PFSK-1 (cell line): ENCODE measurements around the gene KLK11.

Experiments
- FOXP2 ChIP-seq: optimal IDR thresholded peaks from 2 replicates; pipeline ENCODE3; 2011; ENCODE audit warnings: borderline replicate concordance, control low read depth, inconsistent platforms; ENCODE audit not compliant: insufficient read depth; ENCODE audit errors: extremely low read length, extremely low read depth
- POLR2AphosphoS5 ChIP-seq: IDR thresholded peaks from 2 replicates; pipeline ENCODE4 v1.6.1; 2012; ENCODE audit warnings: low read depth, mild to moderate bottlenecking, control low read depth, low read length, moderate library complexity
- REST ChIP-seq, 2 experiments: IDR thresholded peaks; 2 replicates each; pipeline versions ENCODE4 v1.6.1 to v1.8.0; 2011 to 2012; ENCODE audit warnings: low read depth in 2 of 2, low read length in 2 of 2, control low read depth in 1 of 2, inconsistent platforms in 1 of 2, mild to moderate bottlenecking in 1 of 2, moderate library complexity in 1 of 2; ENCODE audit not compliant: insufficient read depth in 1 of 2
- SIN3A ChIP-seq: IDR thresholded peaks from 2 replicates; pipeline ENCODE4 v1.6.1; 2012; ENCODE audit warnings: mild to moderate bottlenecking, low read length, moderate library complexity, borderline replicate concordance; ENCODE audit not compliant: insufficient read depth
- TAF1 ChIP-seq: IDR thresholded peaks from 2 replicates; pipeline ENCODE4 v1.6.1; 2012; ENCODE audit warnings: low read length, control low read depth, borderline replicate concordance; ENCODE audit not compliant: insufficient read depth

GRCh38 chr19:51030631-51031030, 4.2 kb upstream of the KLK11 start:
- TF ChIP-seq TAF1, result no peak
- no peak for TF ChIP-seq POLR2AphosphoS5
- no peak for TF ChIP-seq REST (IDR thresholded peaks at IDR 0.05; ENCODE audit: insufficient read depth in 1 of 2, low read depth in 2 of 2, low read length in 2 of 2)
- no peak for TF ChIP-seq SIN3A
- no peak for TF ChIP-seq FOXP2
